ENCODE measurements around the gene TRIM38.
"Not testable (repeated sequence)": the region's sequence is repeated elsewhere in the genome, so short reads cannot be mapped to it uniquely, and the experiment has no call there.

Gene TRIM38

GRCh38 chr6:25930532-25931410, 31.8 kb upstream of the TRIM38 start, which contains the start of gene SLC17A2:
SLC17A2 (minus strand) TSS chr6:25930691; CDS start chr6:25925796, 4,895 bp downstream.
- no peaks in the 10 kb centered on the region for H3K36me3 Mint-ChIP-seq (ENCODE audit: low read depth)
- H3K27me3 Mint-ChIP-seq (ENCODE audit: low read depth) = no peaks in the 10 kb centered on the region
- H3K4me3 Mint-ChIP-seq = no peak within 1 kb of the TSS
- DNase-seq (ENCODE audit: low spot score) = no peak
- peaks cover 10% of the 10 kb centered on the region for H3K4me1 Mint-ChIP-seq (ENCODE audit: low read depth)
- H3K9me3 Mint-ChIP-seq = no peaks in the 10 kb centered on the region
- H3K27ac Mint-ChIP-seq = no peak within 1 kb of the TSS

- Mint-ChIP-seq H3K27me3 (ENCODE audit: low read depth) (no peaks in the 10 kb centered on the region), H3K4me1 (ENCODE audit: low read depth) (peaks cover 7% of the 10 kb centered on the region), H3K9me3 (no peaks in the 10 kb centered on the region), H3K4me3 (no peak overlapping the region), H3K27ac (no peak overlapping the region), H3K36me3 (ENCODE audit: low read depth) (no peaks in the 10 kb centered on the region)
- DNase-seq (ENCODE audit: low spot score) = no peak
These were observed 31.2 kb upstream of the TRIM38 start for GRCh38 chr6:25931411-25931709.

- H3K4me1 Mint-ChIP-seq (ENCODE audit: low read depth) = peaks cover 1% of the 10 kb centered on the region
- no peak for DNase-seq (ENCODE audit: low spot score)
- no peaks in the 10 kb centered on the region for H3K27me3 Mint-ChIP-seq (ENCODE audit: low read depth)
- no peak overlapping the region for H3K27ac Mint-ChIP-seq
- no peak overlapping the region for H3K4me3 Mint-ChIP-seq
- no peaks in the 10 kb centered on the region for H3K9me3 Mint-ChIP-seq
- H3K36me3 Mint-ChIP-seq (ENCODE audit: low read depth) = no peaks in the 10 kb centered on the region
These were observed 28.4 kb upstream of the TRIM38 start for GRCh38 chr6:25934156-25934555.

- Mint-ChIP-seq H3K27ac (no peak overlapping the region), H3K4me1 (ENCODE audit: low read depth) (no peaks in the 10 kb centered on the region), H3K27me3 (ENCODE audit: low read depth) (no peaks in the 10 kb centered on the region), H3K9me3 (no peaks in the 10 kb centered on the region), H3K36me3 (ENCODE audit: low read depth) (no peaks in the 10 kb centered on the region), H3K4me3 (no peak overlapping the region)
- DNase-seq (ENCODE audit: low spot score) = no peak
These were observed 27.8 kb upstream of the TRIM38 start for GRCh38 chr6:25934735-25935313.

GRCh38 chr6:25935953-25936352, 26.6 kb upstream of the TRIM38 start:
- Mint-ChIP-seq H3K36me3 (ENCODE audit: low read depth) (no peaks in the 10 kb centered on the region), H3K27ac (no peak overlapping the region), H3K9me3 (no peaks in the 10 kb centered on the region), H3K4me1 (ENCODE audit: low read depth) (no peaks in the 10 kb centered on the region), H3K27me3 (ENCODE audit: low read depth) (no peaks in the 10 kb centered on the region), H3K4me3 (no peak overlapping the region)
- no peak for DNase-seq (ENCODE audit: low spot score)

- Mint-ChIP-seq H3K9me3 (no peaks in the 10 kb centered on the region), H3K4me3 (no peak overlapping the region), H3K27me3 (ENCODE audit: low read depth) (peaks cover 2% of the 10 kb centered on the region), H3K27ac (no peak overlapping the region), H3K36me3 (ENCODE audit: low read depth) (no peaks in the 10 kb centered on the region), H3K4me1 (ENCODE audit: low read depth) (peaks cover 9% of the 10 kb centered on the region)
- no peak for DNase-seq (ENCODE audit: low spot score)
These were observed 23.0 kb upstream of the TRIM38 start for GRCh38 chr6:25939593-25939992.

GRCh38 chr6:25942561-25943147, 19.9 kb upstream of the TRIM38 start:
- H3K9me3 Mint-ChIP-seq = peaks cover 9% of the 10 kb centered on the region
- DNase-seq (ENCODE audit: low spot score) = no peak
- peaks cover 31% of the 10 kb centered on the region for H3K4me1 Mint-ChIP-seq (ENCODE audit: low read depth)
- no peak overlapping the region for H3K27ac Mint-ChIP-seq
- peaks cover 4% of the 10 kb centered on the region for H3K36me3 Mint-ChIP-seq (ENCODE audit: low read depth)
- peaks cover 3% of the 10 kb centered on the region for H3K27me3 Mint-ChIP-seq (ENCODE audit: low read depth)
- no peak overlapping the region for H3K4me3 Mint-ChIP-seq

- DNase-seq (ENCODE audit: low spot score) = no peak
- Mint-ChIP-seq H3K4me3 (no peak overlapping the region), H3K27me3 (ENCODE audit: low read depth) (peaks cover 3% of the 10 kb centered on the region), H3K9me3 (peaks cover 9% of the 10 kb centered on the region), H3K27ac (no peak overlapping the region), H3K36me3 (ENCODE audit: low read depth) (peaks cover 4% of the 10 kb centered on the region), H3K4me1 (ENCODE audit: low read depth) (peaks cover 31% of the 10 kb centered on the region)
These were observed 18.7 kb upstream of the TRIM38 start for GRCh38 chr6:25943887-25944286.

- Mint-ChIP-seq H3K27ac (peak overlapping the region; percentile 23), H3K27me3 (ENCODE audit: low read depth) (peaks cover 3% of the 10 kb centered on the region), H3K4me1 (ENCODE audit: low read depth) (peaks cover 31% of the 10 kb centered on the region), H3K4me3 (peak overlapping the region; percentile 44), H3K9me3 (peaks cover 9% of the 10 kb centered on the region), H3K36me3 (ENCODE audit: low read depth) (peaks cover 4% of the 10 kb centered on the region)
- peak; percentile 43 for DNase-seq (ENCODE audit: low spot score)
These were observed 17.7 kb upstream of the TRIM38 start for GRCh38 chr6:25944688-25945574.

GRCh38 chr6:25945738-25946137, 16.9 kb upstream of the TRIM38 start:
- Mint-ChIP-seq H3K4me1 (ENCODE audit: low read depth) (peaks cover 31% of the 10 kb centered on the region), H3K4me3 (peak overlapping the region; percentile 44), H3K27ac (peak overlapping the region; percentile 23)
- not testable (repeated sequence) for DNase-seq (ENCODE audit: low spot score); H3K9me3 Mint-ChIP-seq; H3K27me3 Mint-ChIP-seq (ENCODE audit: low read depth); H3K36me3 Mint-ChIP-seq (ENCODE audit: low read depth)

- Mint-ChIP-seq H3K4me3 (peak overlapping the region; percentile 32), H3K27me3 (ENCODE audit: low read depth) (peaks cover 3% of the 10 kb centered on the region), H3K9me3 (peaks cover 9% of the 10 kb centered on the region), H3K4me1 (ENCODE audit: low read depth) (peaks cover 29% of the 10 kb centered on the region), H3K36me3 (ENCODE audit: low read depth) (peaks cover 4% of the 10 kb centered on the region), H3K27ac (peak overlapping the region; percentile 83)
- no peak for DNase-seq (ENCODE audit: low spot score)
These were observed 16.0 kb upstream of the TRIM38 start for GRCh38 chr6:25946631-25947030.

GRCh38 chr6:25947492-25947891, 15.1 kb upstream of the TRIM38 start:
- not testable (repeated sequence) for H3K36me3 Mint-ChIP-seq (ENCODE audit: low read depth); H3K27ac Mint-ChIP-seq; DNase-seq (ENCODE audit: low spot score); H3K9me3 Mint-ChIP-seq; H3K27me3 Mint-ChIP-seq (ENCODE audit: low read depth); H3K4me3 Mint-ChIP-seq
- peaks cover 28% of the 10 kb centered on the region for H3K4me1 Mint-ChIP-seq (ENCODE audit: low read depth)

- Mint-ChIP-seq H3K9me3 (peaks cover 9% of the 10 kb centered on the region), H3K4me1 (ENCODE audit: low read depth) (peaks cover 23% of the 10 kb centered on the region), H3K4me3 (no peak overlapping the region), H3K27me3 (ENCODE audit: low read depth) (no peaks in the 10 kb centered on the region), H3K36me3 (ENCODE audit: low read depth) (peaks cover 4% of the 10 kb centered on the region), H3K27ac (no peak overlapping the region)
- no peak for DNase-seq (ENCODE audit: low spot score)
These were observed 12.9 kb upstream of the TRIM38 start for GRCh38 chr6:25949695-25950094.
